HG03280 (cell line): ENCODE results near the gene ZNF638.
"Not testable (repeated sequence)": the region's sequence is repeated elsewhere in the genome, so short reads cannot be mapped to it uniquely, and the experiment has no call there.

Experiments
- ATAC-seq: cut with Tn5 transposase; IDR thresholded peaks from one replicate; pipeline ENCODE4 v1.9.1; 2021; ENCODE audit warnings: mild to moderate bottlenecking, moderate library complexity; ENCODE audit not compliant: unreplicated experiment

ZNF638 gene

DNA sequence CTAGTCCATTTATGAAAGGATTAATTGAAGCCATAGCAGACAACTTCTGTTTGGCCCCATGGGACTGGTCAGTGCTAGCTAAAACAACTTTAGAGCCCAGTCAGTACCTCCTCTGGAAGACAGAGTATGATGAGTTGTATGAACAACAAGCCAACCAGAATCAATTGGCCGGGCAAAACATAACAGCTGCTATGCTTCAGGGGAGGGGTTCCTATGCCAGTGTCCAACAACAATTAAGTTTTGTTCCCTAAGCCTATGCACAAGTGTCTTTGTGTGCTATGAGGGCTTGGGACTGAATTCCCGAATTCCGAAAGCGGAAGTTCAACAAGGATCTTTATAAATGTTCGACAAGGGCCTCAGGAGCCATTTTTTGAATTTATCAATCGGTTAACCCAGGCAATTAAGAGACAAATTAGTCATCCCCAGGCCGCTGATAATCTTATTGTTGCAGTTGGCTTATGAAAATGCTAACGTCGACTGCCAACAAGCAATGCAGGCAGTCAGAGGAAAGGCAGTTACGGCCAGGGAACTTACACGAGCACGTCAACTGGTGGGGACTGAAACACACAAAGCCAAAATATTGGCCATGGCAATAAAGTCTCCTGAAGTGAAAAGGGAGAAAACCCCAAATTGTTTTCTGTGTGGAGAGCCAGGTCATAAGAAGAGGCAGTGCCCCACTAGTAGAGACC is 57.9 kb downstream of the ZNF638 start:
- no peak for ATAC-seq

DNA sequence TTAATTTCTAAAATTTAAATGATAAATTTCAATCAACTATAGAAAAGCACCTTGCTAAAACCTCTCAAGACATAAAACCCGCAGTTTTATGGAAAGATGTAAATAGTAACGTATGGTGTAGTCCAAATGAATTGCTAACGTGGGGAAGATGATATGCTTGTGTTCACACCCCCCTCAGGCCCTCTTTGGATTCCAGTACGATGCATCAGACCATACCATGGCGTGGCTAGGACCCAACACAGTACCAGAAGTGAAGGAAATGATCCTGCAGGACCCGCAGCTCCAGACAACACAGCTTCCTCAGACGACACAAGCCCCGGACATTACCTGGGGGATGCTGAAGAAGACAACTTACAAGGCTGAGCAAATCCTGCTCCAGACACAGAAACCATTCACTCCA is 61.6 kb downstream of the ZNF638 start:
- ATAC-seq: no peak

DNA sequence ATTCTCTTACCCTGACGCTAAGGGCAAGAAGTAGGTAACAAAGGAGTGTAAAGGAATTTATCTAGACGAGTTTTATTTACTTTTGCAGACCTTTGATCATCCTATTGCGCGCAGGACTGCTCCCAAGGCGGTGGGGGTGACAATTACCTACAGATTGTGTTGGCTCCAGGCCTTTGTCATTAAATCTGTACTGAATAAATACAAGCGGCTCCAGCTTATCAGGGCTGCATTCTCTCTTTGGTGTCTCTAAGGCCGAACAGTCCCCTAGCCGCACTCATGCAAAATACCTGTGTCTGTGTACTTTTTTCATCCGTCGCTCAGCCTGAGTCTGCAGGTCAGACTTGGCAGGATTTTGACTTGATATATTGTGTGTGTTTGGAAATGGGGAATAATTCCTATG is 63.9 kb downstream of the ZNF638 start:
- no peak for ATAC-seq

DNA sequence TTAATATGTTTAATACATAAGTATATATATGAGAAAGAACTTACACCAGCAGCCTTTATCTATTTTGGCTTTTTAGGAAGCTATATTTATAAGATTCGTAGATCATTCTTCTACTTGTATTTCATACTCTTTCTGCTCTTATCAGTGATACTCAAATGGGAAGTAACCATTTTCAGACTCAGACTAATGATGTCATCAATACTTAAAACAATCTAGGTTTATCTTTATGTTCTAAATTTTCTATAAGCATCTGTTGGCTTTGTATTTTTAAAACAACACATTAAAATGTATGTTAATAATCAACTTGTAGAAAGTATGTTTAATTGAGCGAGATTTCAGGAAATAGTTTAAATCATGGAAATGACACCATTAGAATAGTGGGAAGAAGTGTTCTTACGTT is 70.8 kb downstream of the ZNF638 start:
- ATAC-seq: no peak

DNA sequence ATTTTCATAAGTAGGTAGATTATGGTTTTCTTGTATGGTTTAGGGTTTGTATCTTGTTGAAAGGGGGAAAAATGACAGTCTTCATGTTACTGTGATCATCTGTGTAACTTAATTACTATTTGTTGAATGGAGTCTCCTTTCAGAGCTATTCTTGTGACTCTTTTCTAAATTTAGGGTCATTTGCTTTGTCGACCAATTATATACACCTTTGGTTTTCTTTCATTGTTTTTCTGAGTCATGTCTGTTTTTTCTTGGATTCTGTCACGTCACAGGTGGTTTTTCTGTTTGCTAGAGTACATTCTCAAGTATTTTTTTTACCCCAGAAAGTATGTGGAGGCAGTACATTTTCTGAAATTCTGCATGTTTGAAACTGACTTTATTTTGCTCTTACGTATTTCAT is 78.0 kb downstream of the ZNF638 start:
- ATAC-seq: no peak

DNA sequence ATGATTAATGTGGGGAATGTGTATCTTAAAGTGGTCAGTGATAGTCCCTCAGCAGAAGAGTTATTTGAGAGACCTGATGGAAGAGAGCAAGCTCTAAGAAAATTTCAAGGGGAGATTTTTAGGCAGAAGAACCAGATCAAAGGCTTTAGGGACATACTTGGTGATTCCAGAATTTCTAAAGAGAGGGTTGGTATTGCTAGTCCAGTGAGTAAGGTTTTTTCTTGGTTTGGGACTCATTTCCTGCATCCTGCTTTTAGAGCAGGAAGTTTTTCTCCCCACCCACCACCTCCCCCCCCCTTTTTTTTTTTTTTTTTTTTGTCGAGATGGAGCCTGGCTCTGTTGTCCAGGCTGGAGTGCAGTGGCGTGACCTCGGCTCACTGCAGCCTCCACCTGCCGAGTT is 79.1 kb downstream of the ZNF638 start:
- ATAC-seq: no peak

DNA sequence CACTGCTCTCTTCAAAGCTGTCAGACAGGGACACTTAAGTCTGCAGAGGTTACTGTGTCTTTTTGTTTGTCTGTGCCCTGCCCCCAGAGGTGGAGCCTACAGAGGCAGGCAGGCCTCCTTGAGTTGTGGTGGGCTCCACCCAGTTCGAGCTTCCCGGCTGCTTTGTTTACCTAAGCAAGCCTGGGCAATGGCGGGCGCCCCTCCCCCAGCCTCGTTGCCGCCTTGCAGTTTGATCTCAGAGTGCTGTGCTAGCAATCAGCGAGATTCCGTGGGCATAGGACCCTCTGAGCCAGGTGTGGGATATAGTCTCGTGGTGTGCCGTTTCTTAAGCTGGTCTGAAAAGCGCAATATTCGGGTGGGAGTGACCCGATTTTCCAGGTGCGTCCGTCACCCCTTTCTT is 85.3 kb downstream of the ZNF638 start:
- not testable (repeated sequence) for ATAC-seq

DNA sequence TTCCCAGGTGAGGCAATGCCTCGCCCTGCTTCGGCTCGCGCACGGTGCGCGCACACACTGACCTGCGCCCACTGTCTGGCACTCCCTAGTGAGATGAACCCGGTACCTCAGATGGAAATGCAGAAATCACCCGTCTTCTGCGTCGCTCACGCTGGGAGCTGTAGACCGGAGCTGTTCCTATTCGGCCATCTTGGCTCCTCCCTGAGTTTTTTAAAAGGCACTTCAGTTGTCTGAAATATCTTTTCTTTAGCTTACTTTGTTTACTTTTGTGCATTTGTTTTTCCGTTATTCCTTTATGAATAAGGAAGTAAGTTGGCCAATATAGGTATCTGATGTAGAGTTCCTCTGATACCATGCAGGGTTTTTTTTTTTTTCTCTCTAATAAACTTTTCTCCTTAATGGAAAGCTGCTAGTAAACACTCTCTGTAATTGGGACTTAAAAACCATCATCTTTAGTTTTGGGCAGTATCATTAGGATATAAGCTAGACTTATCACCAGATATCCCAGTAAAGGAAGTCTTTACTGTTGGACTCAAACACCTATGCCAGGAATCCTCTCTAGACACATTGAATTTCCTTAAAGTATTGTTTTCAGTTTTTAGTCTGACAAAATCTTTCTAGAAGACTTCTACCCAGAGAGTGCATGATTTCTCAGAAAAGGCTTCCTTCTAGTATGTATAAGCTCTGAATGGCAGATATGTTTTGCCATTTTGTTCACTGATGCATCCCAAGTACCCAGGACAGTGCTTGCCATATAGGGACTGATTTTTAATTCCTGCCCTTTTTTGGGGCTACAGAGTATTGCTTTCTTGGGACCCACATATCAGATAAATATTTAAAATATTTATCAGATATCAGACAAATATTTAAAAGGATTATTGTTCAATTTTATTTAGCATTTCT is 86.0 kb downstream of the ZNF638 start:
- no peak for ATAC-seq

DNA sequence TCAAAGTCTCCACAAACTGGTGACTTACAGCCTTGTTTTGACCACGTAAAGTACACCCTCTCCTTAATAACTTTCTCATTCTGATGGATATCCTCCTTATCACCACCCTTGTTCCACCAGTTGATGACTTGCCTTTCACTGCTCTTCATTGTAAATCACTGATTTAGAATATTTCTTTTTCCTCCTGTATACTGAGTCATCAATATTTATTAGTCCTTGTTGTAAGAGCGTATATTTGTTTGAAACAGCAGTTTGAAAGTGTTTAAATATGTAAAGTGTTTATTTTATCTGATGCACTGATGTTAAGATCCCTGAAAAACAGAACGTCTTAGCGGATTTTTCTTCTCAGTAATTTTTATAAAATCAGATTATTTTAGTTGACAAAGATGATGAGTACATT is 87.6 kb downstream of the ZNF638 start:
- ATAC-seq: no peak

DNA sequence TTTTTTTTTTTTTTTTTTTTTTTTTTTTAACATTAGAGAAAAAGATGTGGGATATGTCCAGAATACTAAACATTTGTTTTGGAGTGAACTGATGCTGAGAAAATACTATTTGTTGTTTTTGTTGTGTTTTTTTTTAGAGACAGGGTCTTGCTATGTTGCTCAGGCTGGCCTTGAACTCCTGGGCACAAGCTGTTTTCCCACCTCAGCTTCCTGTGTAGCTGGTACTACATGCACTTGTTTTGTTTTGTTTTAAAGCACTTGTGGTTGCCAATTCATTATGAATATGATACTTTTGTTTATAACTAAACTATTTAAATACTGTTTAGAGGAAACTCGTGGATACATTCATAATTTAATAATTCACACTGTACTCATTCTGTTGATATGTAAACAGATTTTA is 88.4 kb downstream of the ZNF638 start:
- no peak for ATAC-seq

DNA sequence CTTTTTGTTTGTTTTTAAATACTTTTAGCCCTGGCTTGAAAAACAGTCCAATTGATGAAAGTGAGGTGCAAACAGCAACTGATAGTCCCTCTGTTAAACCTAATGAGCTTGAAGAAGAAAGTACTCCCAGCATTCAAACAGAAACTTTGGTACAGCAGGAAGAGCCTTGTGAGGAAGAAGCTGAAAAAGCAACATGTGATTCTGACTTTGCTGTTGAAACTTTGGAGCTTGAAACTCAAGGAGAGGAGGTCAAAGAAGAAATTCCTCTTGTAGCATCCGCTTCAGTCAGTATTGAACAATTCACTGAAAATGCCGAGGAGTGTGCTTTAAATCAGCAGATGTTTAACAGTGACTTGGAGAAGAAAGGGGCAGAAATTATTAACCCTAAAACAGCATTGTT is 91.2 kb downstream of the ZNF638 start:
- ATAC-seq: no peak

DNA sequence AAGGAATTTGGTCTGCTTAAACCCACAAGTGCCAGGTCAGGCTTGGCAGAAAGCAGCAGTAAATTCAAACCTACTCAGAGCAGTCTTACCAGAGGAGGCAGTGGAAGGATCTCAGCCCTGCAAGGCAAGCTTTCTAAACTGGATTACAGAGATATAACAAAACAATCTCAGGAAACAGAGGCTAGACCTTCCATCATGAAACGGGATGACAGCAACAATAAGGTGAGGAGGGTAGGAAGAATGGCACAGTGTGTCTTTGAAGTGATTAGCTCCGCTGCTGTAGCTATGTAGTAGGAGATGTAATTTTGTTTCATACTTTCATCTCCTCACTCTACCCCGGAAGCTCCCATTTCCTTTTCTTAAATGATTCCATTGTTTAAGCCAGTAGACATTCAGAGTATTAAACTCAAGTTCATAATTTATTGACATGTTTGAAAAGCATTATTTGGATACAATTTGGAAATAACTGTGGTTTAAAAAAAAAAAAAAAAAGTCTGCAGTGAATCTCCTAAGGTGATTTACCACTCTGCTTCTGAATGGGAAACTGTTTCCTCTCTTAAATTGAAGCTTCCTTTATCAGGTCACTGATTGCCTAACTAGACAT is 92.3 kb downstream of the ZNF638 start:
- ATAC-seq: no peak

DNA sequence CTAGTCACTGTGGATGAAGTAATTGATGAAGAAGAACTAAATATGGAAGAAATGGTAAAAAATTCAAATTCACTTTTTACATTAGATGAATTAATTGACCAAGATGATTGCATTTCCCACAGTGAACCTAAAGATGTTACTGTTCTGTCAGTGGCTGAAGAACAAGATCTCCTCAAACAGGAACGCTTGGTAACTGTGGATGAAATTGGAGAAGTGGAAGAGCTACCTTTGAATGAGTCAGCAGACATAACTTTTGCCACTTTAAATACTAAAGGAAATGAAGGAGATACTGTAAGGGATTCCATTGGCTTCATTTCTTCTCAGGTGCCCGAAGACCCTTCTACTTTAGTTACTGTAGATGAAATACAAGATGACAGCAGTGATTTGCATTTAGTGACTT is 95.1 kb downstream of the ZNF638 start:
- no peak for ATAC-seq

DNA sequence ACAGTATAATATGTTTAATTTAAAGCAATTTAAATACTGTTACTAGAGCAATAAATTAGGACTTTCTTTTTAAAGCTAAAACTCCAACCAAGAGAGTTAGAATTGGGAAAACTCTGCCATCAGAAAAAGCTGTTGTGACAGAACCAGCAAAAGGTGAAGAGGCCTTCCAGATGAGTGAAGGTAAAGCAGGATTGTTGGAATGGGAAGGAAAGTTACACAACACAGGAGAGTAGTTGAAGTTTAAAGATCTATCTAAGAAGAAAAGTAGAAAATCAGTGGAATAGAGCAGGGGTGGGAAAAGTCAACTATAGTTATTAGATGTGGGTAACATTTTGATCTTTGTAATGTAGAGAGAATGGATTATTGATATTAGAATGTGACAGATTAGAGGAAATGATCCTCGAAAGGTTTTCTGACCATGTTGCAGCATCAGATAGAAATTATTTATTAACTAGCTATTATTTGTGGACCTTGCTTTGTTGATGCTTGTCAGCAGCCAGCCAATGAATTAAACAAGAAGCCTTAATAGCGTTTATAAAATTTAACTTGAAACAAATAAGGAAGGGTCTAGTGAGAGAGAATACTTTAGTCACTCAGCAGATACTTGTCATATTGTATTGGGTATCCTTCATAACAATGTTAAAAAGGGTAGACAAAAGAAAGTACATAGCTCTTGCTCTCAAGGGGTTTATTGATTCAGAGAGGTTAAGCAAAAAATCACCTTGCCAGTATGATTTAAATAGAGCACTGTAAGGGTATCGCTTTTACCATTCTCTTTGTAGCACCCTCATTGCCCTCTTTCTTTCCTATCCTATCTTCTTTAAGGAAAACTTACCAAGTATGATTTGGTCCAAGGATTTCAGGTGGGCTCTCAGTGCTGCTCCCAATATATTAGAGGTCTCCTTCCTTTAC is 97.1 kb downstream of the ZNF638 start:
- ATAC-seq: no peak

DNA sequence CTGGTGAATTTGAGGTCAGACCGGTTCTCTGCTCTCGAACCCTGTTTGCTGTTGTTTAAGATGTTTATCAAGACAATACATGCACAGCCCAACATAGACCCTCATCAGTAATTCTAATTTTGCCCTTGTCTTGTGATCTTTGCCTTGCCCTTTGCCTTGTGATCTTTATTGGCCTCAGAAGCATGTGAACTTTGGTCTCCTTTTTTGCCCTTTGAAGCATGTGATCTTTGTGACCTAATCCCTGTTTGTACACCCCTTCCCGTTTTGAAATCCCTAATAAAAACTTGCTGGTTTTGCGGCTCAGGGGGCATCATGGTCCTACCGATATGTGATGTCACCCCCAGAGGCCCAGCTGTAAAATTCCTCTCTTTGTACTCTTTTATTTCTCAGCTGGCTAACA is 113.6 kb downstream of the ZNF638 start:
- not testable (repeated sequence) for ATAC-seq

DNA sequence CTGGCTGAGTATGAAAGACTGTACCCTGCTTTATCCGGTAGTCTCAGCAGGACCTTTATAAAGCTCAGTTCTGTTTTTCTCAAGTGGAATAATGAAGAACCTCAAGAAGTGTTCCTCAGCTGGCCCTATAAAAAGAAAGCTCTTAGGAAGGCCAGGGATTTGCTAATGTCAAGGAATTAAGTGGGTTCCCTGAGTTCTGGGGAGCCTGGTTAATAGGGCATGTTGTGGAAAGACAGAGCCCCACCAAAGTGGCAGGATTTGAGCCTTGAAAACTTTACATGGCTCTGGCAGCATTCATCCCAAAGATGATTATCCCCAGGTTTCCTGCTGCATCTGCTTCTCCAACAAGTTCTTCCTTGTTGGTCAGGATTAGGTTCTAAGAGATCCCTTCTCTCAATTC is 114.9 kb downstream of the ZNF638 start:
- ATAC-seq: no peak

DNA sequence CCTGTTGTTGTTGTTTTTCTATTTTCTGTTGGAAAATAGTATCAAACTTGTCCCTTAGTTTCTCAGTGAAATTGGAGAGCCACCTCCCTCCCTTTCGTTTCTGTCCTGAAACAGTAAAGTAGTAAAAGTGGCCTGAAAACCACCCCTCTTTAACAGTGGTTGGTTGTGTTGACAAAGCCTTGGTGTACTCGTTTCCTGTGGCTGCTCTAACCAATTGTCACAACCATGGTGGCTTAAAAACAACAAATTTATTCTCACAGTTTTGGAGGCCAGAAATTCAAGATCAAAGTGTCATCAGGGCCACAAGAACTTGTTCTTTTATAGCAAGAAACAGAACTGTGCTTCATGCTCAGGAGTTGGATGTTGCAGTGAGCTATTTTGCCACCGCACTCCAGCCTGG is 117.8 kb downstream of the ZNF638 start:
- no peak for ATAC-seq

DNA sequence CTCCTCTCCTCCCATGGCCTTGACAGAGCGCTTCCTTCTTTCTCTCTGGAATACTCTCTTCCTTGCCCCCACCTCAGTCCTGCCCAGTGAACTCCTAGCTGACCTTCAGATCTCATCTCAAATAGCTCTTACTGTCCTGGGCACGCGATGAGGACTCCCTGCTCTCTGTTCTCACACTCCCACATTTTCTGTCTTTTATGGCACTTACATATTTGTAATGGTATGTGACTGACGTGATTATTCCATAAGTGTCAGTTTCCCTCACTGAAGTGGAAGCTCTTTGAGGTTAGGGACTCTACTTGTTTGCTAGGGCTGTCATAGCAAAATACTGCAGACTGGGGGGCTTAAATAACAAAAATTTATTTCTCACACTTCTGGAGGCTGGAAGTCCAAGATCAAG is 120.1 kb downstream of the ZNF638 start:
- no peak for ATAC-seq

DNA sequence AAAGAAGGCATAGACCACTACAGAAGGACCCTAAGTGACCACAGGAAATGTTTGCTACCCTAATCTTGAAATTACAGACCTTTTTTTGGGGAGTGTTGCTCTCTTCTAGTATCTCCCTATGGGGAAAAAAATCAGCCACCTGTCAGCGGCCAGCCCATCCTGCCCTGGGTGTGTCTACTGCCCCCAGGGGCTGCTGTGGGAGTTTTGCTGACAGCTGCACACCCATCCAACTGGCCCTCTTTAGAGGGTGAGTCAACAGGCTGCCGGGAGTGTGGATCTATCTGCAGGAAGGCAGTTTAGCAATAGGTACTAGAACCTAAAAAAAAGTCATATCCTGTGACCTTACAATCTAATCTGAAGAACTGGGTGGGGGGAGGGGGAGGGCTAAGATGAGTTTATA is 121.0 kb downstream of the ZNF638 start:
- no peak for ATAC-seq

DNA sequence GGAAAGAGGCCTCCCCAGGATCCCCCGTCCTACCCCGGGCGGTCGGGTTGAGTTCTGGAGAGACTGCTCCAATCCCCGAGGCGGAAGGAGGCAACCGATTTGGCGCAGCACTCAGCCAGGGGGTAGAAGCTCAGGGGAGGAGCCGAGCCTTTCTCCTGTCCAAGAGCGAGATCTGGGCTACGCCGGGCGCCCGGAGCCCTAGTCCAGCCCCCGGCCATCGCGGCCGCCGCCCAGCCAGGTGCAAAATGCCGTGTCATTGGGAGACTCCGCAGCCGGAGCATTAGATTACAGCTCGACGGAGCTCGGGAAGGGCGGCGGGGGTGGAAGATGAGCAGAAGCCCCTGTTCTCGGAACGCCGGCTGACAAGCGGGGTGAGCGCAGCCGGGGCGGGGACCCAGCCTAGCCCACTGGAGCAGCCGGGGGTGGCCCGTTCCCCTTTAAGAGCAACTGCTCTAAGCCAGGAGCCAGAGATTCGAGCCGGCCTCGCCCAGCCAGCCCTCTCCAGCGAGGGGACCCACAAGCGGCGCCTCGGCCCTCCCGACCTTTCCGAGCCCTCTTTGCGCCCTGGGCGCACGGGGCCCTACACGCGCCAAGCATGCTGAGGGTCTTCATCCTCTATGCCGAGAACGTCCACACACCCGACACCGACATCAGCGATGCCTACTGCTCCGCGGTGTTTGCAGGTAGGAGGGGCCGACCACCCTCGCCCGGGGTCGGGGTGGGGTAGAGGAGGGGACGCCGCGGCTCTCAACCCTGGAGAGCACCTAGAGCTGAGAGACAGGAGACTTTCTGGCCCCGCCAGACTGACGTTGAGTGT is 122.0 kb downstream of the ZNF638 start, which contains the start of gene DYSF:
Gene DYSF, plus strand, starts transcription at position 158 of the 817 bp plus-strand sequence.
- ATAC-seq: no peak
